ENCODE measurements around the gene STX8.

Gene STX8

DNA sequence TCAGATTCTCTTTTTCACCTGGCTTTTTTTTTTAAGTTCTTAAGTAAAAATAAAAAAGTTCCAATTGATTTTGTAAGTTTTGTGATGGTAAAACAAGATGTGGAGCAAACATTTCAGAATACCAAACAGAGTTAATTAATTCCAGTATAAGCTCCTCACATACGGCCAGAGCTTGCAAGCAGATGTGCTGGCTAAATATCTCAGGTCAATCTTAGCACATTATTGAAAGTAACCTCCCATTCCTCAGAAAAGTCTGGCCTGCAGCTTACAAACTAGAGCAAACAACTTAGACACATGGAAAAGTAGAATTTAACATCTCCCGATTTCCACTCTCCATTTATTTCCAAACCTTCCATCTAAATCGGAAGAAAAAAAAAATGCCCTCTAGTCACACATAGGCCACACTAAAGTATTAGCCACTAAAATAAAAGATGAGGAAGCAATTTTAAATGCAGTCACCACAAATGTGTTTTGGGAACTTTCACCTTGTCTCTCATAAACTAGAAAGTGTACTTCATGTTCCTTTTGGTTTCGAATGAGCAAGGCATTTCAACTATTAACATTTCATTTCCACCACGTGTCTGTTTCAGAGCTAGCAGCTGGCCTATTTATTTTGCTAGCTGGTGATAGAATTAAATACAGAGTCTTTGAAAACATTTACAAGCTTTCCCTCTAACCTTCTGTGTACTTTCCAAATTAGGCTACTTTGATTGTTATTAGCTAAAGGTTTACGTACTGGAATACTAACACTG is 143.3 kb downstream of the STX8 start:
- Histone ChIP-seq H3K36me3 (ENCODE audit: insufficient read depth, low read length) (no peaks in the 10 kb centered on the region), H3K9me3 (ENCODE audit: control insufficient read depth, insufficient read depth, low read length) (no peaks in the 10 kb centered on the region), H3K9ac (ENCODE audit: low read depth, low read length) (no peak overlapping the region), H3K4me1 (ENCODE audit: insufficient read depth, low read length) (peaks cover 7% of the 10 kb centered on the region; the same call in 1 of the 2 replicates)

GRCh38 chr17:9431620-9432019 is 144.0 kb downstream of the STX8 start:
- Histone ChIP-seq H3K9me3 (ENCODE audit: control insufficient read depth, insufficient read depth, low read length) (no peaks in the 10 kb centered on the region), H3K36me3 (ENCODE audit: insufficient read depth, low read length) (no peaks in the 10 kb centered on the region), H3K9ac (ENCODE audit: low read depth, low read length) (no peak overlapping the region), H3K4me1 (ENCODE audit: insufficient read depth, low read length) (peaks cover 3% of the 10 kb centered on the region; the same call in 1 of the 2 replicates)

DNA sequence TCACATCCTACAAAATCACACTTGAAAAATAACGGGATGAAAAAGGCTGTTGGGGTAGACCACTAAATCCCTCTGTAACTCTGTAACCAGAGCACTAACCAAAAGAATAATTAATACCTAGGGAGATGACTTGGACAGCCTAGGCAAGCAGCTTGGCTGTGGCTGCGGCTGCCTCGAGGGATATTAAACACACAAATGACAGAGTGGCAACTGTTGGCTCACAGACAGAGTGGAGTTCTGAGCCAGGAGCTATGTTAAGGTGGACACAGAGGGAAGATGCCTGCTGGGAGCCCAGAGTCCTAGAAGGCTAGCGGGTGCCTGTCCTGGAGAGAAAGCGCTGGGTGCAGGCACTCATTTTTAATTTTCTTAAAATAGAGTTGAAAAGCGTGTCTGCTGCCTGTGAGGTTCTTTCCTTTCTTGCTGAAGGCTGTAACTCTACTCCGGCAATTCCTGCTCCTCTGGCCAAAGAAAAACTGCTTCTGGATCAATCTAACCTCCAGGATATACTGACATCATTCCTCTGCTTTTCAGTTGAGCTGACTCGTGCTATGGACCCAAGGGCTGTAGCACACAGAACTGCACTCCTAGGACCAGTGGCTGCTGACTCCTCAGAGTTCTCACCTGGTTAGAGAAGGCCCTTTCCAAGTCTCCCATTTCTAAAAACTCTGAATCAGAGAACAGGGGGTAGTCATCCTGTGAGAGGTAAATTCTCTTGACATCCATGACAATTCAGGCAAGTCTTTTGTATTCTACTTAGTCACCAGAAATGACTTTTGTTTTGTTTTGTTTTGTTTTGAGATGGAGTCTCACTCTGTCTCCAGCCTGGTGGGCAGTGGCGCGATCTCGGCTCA is 147.9 kb downstream of the STX8 start:
- Histone ChIP-seq H3K36me3 (ENCODE audit: insufficient read depth, low read length) (no peaks in the 10 kb centered on the region), H3K9me3 (ENCODE audit: control insufficient read depth, insufficient read depth, low read length) (no peaks in the 10 kb centered on the region), H3K4me1 (ENCODE audit: insufficient read depth, low read length) (0 out of 2 replicates have a peak, but pooled peaks cover 9% of the 10 kb centered on the region), H3K9ac (ENCODE audit: low read depth, low read length) (no peak overlapping the region)

DNA sequence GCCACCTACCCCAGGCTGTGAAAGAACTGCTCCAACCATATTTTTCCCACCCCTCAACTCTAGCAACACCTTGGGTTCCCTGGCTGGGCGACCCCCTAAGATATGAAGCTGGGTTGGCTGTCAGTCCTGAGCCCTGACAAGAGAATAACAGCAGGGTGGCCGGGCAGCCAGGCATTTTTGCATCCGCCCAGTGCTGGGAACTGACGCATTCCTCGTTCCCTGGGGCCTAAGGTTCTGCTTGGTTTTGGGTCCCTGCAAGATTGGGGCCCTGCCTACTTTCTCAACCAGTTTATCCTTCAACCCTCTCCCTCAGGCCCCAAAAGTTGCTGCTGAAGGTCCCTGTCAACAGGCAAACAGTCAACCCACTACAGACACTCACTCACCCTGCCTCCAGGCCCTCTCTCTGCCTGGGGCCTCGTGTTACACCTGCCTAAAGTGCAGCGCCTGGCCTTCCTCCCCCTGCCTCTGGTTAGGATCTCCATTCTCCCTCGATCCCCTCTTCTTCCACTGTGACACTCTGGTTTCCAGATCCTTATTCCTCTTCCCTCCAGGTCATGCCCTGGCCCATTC is 151.5 kb downstream of the STX8 start:
- Histone ChIP-seq H3K9me3 (ENCODE audit: control insufficient read depth, insufficient read depth, low read length) (no peaks in the 10 kb centered on the region), H3K36me3 (ENCODE audit: insufficient read depth, low read length) (no peaks in the 10 kb centered on the region), H3K9ac (ENCODE audit: low read depth, low read length) (no peak overlapping the region), H3K4me1 (ENCODE audit: insufficient read depth, low read length) (0 out of 2 replicates have a peak, but pooled peaks cover 9% of the 10 kb centered on the region)

GRCh38 chr17:9421525-9421924 is 154.1 kb downstream of the STX8 start:
- Histone ChIP-seq H3K9ac (ENCODE audit: low read depth, low read length) (no peak overlapping the region), H3K4me1 (ENCODE audit: insufficient read depth, low read length) (0 out of 2 replicates have a peak, but pooled peaks cover 9% of the 10 kb centered on the region), H3K9me3 (ENCODE audit: control insufficient read depth, insufficient read depth, low read length) (no peaks in the 10 kb centered on the region; the same call in 1 of the 2 replicates), H3K36me3 (ENCODE audit: insufficient read depth, low read length) (no peaks in the 10 kb centered on the region)

- H3K9ac ChIP-seq (ENCODE audit: low read depth, low read length): no peak overlapping the region
- H3K36me3 ChIP-seq (ENCODE audit: insufficient read depth, low read length): no peaks in the 10 kb centered on the region
- H3K9me3 ChIP-seq (ENCODE audit: control insufficient read depth, insufficient read depth, low read length): no peaks in the 10 kb centered on the region; the same call in 1 of the 2 replicates
- 0 out of 2 replicates have a peak, but pooled peaks cover 9% of the 10 kb centered on the region for H3K4me1 ChIP-seq (ENCODE audit: insufficient read depth, low read length)
These were observed 155.6 kb downstream of the STX8 start for GRCh38 chr17:9419932-9420453.

DNA sequence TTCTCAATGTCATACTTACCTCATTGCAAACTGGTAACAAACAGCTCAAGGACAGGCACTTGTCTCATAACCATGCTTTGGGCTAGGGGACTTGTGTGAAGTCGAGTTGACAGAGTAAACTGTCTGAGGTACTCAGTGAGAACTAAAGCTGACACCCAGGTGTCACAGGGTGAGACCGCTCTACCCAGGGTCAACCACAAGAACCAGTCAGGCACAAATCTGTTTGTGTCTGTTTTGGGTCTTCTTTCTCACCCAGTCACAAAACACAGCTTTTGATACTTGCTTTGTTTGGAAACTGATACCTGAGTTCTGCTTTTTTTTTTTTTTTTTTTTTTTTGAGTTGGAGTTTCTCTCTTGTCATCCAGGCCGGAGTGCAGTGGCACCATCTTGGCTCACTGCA is 161.1 kb downstream of the STX8 start:
- Histone ChIP-seq H3K9ac (ENCODE audit: low read depth, low read length) (no peak overlapping the region), H3K36me3 (ENCODE audit: insufficient read depth, low read length) (no peaks in the 10 kb centered on the region), H3K9me3 (ENCODE audit: control insufficient read depth, insufficient read depth, low read length) (no peaks in the 10 kb centered on the region; the same call in 1 of the 2 replicates), H3K4me1 (ENCODE audit: insufficient read depth, low read length) (no peaks in the 10 kb centered on the region)

- H3K36me3 ChIP-seq (ENCODE audit: insufficient read depth, low read length): no peaks in the 10 kb centered on the region
- no peaks in the 10 kb centered on the region for H3K9me3 ChIP-seq (ENCODE audit: control insufficient read depth, insufficient read depth, low read length)
- H3K9ac ChIP-seq (ENCODE audit: low read depth, low read length): no peak overlapping the region
- H3K4me1 ChIP-seq (ENCODE audit: insufficient read depth, low read length): no peaks in the 10 kb centered on the region
These were observed 164.9 kb downstream of the STX8 start for GRCh38 chr17:9410737-9411136.

DNA sequence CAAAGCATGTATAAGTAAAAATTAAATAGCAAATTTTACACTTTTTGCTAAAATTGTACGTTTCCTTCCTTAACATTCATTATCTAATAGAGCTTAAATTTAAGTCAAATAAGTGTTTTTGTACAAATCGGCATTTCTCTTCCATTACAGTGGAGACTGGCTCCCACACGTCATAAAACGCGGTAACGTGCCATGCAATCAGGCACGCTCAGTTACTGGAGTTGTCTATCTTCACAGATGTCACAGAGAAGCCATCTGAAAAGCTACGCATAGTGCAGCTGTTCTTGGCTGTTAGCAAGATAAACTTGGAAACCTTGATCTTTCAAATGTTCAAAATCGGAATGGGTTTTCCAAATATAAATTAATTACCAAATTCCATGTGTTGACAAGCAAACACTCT is 165.3 kb downstream of the STX8 start:
- Histone ChIP-seq H3K4me1 (ENCODE audit: insufficient read depth, low read length) (no peaks in the 10 kb centered on the region), H3K9me3 (ENCODE audit: control insufficient read depth, insufficient read depth, low read length) (no peaks in the 10 kb centered on the region), H3K9ac (ENCODE audit: low read depth, low read length) (no peak overlapping the region), H3K36me3 (ENCODE audit: insufficient read depth, low read length) (no peaks in the 10 kb centered on the region)

DNA sequence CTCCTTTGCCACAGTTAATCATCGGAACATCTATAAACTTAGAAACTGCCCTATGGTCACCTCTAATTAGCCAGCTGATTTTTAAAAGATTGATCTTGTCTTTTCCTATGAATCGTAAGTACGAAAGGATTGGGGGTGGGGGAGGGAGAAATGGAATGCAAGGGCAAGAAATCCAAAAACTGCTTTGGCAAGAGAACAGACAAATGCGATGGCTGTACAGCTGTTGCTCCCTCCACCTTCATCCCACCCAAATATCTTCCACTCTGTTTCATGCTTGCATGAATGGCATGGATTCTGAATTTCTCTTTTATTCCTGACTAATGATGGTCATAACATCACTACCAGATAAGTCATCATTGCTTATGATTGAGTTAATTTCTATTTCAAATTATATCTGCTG is 165.7 kb downstream of the STX8 start:
- Histone ChIP-seq H3K9me3 (ENCODE audit: control insufficient read depth, insufficient read depth, low read length) (no peaks in the 10 kb centered on the region), H3K36me3 (ENCODE audit: insufficient read depth, low read length) (no peaks in the 10 kb centered on the region), H3K4me1 (ENCODE audit: insufficient read depth, low read length) (no peaks in the 10 kb centered on the region), H3K9ac (ENCODE audit: low read depth, low read length) (no peak overlapping the region)

- no peaks in the 10 kb centered on the region for H3K9me3 ChIP-seq (ENCODE audit: control insufficient read depth, insufficient read depth, low read length)
- no peaks in the 10 kb centered on the region for H3K4me1 ChIP-seq (ENCODE audit: insufficient read depth, low read length)
- H3K9ac ChIP-seq (ENCODE audit: low read depth, low read length): no peak overlapping the region
- no peaks in the 10 kb centered on the region for H3K36me3 ChIP-seq (ENCODE audit: insufficient read depth, low read length)
These were observed 166.5 kb downstream of the STX8 start for GRCh38 chr17:9408868-9409829.

- Histone ChIP-seq H3K36me3 (ENCODE audit: insufficient read depth, low read length) (no peaks in the 10 kb centered on the region), H3K4me1 (ENCODE audit: insufficient read depth, low read length) (no peaks in the 10 kb centered on the region), H3K9ac (ENCODE audit: low read depth, low read length) (no peak overlapping the region), H3K9me3 (ENCODE audit: control insufficient read depth, insufficient read depth, low read length) (no peaks in the 10 kb centered on the region)
These were observed 167.2 kb downstream of the STX8 start for GRCh38 chr17:9408381-9408780.

GRCh38 chr17:9406046-9406606 is 169.5 kb downstream of the STX8 start:
- Histone ChIP-seq H3K36me3 (ENCODE audit: insufficient read depth, low read length) (no peaks in the 10 kb centered on the region), H3K4me1 (ENCODE audit: insufficient read depth, low read length) (no peaks in the 10 kb centered on the region; the same call in 1 of the 2 replicates), H3K9me3 (ENCODE audit: control insufficient read depth, insufficient read depth, low read length) (no peaks in the 10 kb centered on the region), H3K9ac (ENCODE audit: low read depth, low read length) (no peak overlapping the region)

Data from ES-I3 (cell line).